Measurements from ENCODE around the gene ITPK1. TPM values are rescaled to one million over a fixed set of nuclear protein-coding genes. Genes with fewer than 3 reads are reported as not detected.

ITPK1 gene
- total and polyA plus RNA-seq, 2 donors (not counting 3 experiments of a cell fraction or from before 2014, with no cell fraction given) = 39.6 to 51.8 TPM

DNA sequence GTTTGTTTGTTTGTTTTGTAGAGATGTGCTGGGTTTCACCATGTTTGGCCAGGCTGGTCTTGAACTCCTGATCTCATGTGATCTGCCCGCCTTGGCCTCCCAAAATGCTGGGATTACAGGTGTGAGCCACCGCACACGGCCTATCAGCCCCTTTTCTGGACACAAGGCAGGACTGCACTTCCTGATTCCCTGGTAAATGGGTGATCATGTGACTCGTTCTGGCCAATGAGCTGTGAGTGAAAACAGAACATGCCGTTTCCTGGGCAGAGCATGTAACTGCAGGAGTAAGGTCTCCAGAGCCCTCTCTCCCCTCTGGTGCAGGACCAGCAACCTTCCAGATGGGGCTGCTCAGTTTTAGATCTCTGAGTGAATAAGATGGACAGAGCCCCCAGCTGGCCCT is 92.7 kb downstream of the ITPK1 start:
- no peak overlapping the region for H3K4me2 ChIP-seq (ENCODE audit: insufficient read depth, low read length)
- intact Hi-C loops (cut with micrococcal nuclease) = no loop called here
- H3K36me3 ChIP-seq (ENCODE audit: control insufficient read depth in 2 of 2, extremely low read depth in 1 of 2, insufficient read depth in 2 of 2, low read length in 2 of 2) = no peaks in the 10 kb centered on the region
- H3K4me1 ChIP-seq (ENCODE audit: control insufficient read depth, extremely low read depth, insufficient read depth, low read length) = no peaks in the 10 kb centered on the region
- dilution Hi-C loops (cut with MboI; ENCODE audit: extremely low pct_ligation_motif_present, low sequenced_read_pairs) = no loop called here
- no TSS peak for BruUV-seq (replicated peaks)
- H2AFZ ChIP-seq (ENCODE audit: low read depth, low read length) = no peak overlapping the region
- FAIRE-seq = peak; percentile 37
- H3K9ac ChIP-seq (replicated peaks; ENCODE audit: extremely low read depth, insufficient read depth, low read length) = no peak overlapping the region
- H3K27ac ChIP-seq (ENCODE audit: insufficient read depth, low read depth, low read length) = no peak overlapping the region
- no peaks in the 10 kb centered on the region for H3K9me1 ChIP-seq (replicated peaks; ENCODE audit: control insufficient read depth, extremely low read depth, insufficient read depth, low read length)
- H3K79me2 ChIP-seq (ENCODE audit: control insufficient read depth, insufficient read depth, low read length) = no peaks in the 10 kb centered on the region
- no peak for DNase-seq (ENCODE audit: low read depth, low spot score)
- TF ChIP-seq MYC (IDR thresholded peaks at IDR 0.05; ENCODE audit: low read depth, low read length) (no peak), GATA2 (IDR thresholded peaks at IDR 0.05; ENCODE audit: insufficient read depth, insufficient read length, low read depth, low read length) (no peak), MAX (IDR thresholded peaks at IDR 0.05; ENCODE audit: insufficient read depth, insufficient read length) (no peak), CTCF (IDR thresholded peaks at IDR 0.05; ENCODE audit: extremely low read depth in 1 of 2, insufficient read depth in 1 of 2, low read depth in 1 of 2, low read length in 2 of 2) (no peak), FOS (IDR thresholded peaks at IDR 0.05; ENCODE audit: borderline replicate concordance, insufficient read depth, low read length) (no peak), POLR2AphosphoS5 (IDR thresholded peaks at IDR 0.05; ENCODE audit: insufficient read depth, low read depth, low read length) (no peak), EZH2 (IDR thresholded peaks at IDR 0.05; ENCODE audit: borderline replicate concordance, low read depth, low read length, severe bottlenecking) (no peak), JUN (IDR thresholded peaks at IDR 0.05; ENCODE audit: borderline replicate concordance, insufficient read depth, insufficient read length, low read depth) (no peak), POLR2A (IDR thresholded peaks at IDR 0.05; ENCODE audit: low read depth, low read length) (no peak)
- POLR2A ChIA-PET = interaction anchor here (0.7 kb wide), 1 partner anchor 27 kb away, joined by 3 read pairs; no protein-coding TSS in a partner anchor
- H3K27me3 ChIP-seq (ENCODE audit: control insufficient read depth in 2 of 2, insufficient read depth in 2 of 2, low read length in 2 of 2) = no peaks in the 10 kb centered on the region
- H3K4me3 ChIP-seq (replicated peaks in 1 of 3; ENCODE audit: insufficient read depth in 1 of 3, low read depth in 1 of 3, low read length in 3 of 3) = no peak overlapping the region
- no peaks in the 10 kb centered on the region for H3K9me3 ChIP-seq (replicated peaks; ENCODE audit: control insufficient read depth, insufficient read depth, low read length)
- CTCF ChIA-PET = no interaction called here
- H4K20me1 ChIP-seq (replicated peaks; ENCODE audit: control insufficient read depth, extremely low read depth, insufficient read depth, low read length) = no peaks in the 10 kb centered on the region
